SK-N-SH treated with all-trans-retinoic acid at 6 μM for 48 hours (cell line): ENCODE results near the gene CEP164.

ENCODE experiments used
- ARNTL ChIP-seq: fragments of 450-650 bp; formaldehyde crosslinking; IDR thresholded peaks from 2 replicates; pipeline ENCODE4 v1.5.0; 2020; ENCODE audit warnings: low read depth, mild to moderate bottlenecking, moderate library complexity, borderline replicate concordance
- BACH2 ChIP-seq: fragments of 250-450 bp; sonication (Bioruptor Pico); IDR thresholded peaks from 2 replicates; pipeline ENCODE4 v1.9.0; 2021; ENCODE audit warnings: mild to moderate bottlenecking, borderline replicate concordance
- PPARA ChIP-seq: fragments of 250-450 bp; sonication (Bioruptor Pico); IDR thresholded peaks from 2 replicates; pipeline ENCODE4 v1.5.0; 2020; ENCODE audit warnings: mild to moderate bottlenecking, borderline replicate concordance
- RARB ChIP-seq: fragments of 250-450 bp; sonication (Bioruptor Pico); IDR thresholded peaks from 2 replicates; pipeline ENCODE4 v1.8.0; 2021; ENCODE audit warnings: mild to moderate bottlenecking, moderate library complexity
- SNAI2 ChIP-seq: fragments of 250-450 bp; sonication (Bioruptor Pico); IDR thresholded peaks from 2 replicates; pipeline ENCODE4 v1.5.0; 2020; ENCODE audit warnings: mild to moderate bottlenecking, moderate library complexity
- TCF4 ChIP-seq: fragments of 250-450 bp; sonication (Bioruptor Pico); IDR thresholded peaks from 2 replicates; pipeline ENCODE4 v1.8.0; 2021; ENCODE audit warnings: mild to moderate bottlenecking, moderate library complexity, borderline replicate concordance
- TOX ChIP-seq: fragments of 250-450 bp; sonication (Bioruptor Pico); IDR thresholded peaks from 2 replicates; pipeline ENCODE4 v1.8.0; 2021; ENCODE audit warnings: mild to moderate bottlenecking, moderate library complexity, borderline replicate concordance
- ZC3H10 ChIP-seq: fragments of 250-450 bp; sonication (Bioruptor Pico); IDR thresholded peaks from 2 replicates; pipeline ENCODE4 v1.5.1; 2021; ENCODE audit warnings: mild to moderate bottlenecking, moderate library complexity
- ZFP3 ChIP-seq: fragments of 250-450 bp; sonication (Bioruptor Pico); IDR thresholded peaks from 2 replicates; pipeline ENCODE4 v1.5.0; 2020; ENCODE audit warnings: mild to moderate bottlenecking, moderate library complexity
- ZFP30 ChIP-seq: fragments of 450-650 bp; formaldehyde crosslinking; IDR thresholded peaks from 2 replicates; pipeline ENCODE4 v1.5.0; 2022; ENCODE audit warnings: mild to moderate bottlenecking, moderate library complexity
- ZNF8 ChIP-seq: fragments of 450-650 bp; formaldehyde crosslinking; IDR thresholded peaks from 2 replicates; pipeline ENCODE4 v1.5.0; 2020; ENCODE audit warnings: mild to moderate bottlenecking, moderate library complexity
- TF ChIP-seq, protein P1 (sequence below): fragments of 250-450 bp; sonication (Bioruptor Pico); IDR thresholded peaks from 2 replicates; pipeline ENCODE4 v1.8.0; 2020; ENCODE audit warnings: mild to moderate bottlenecking, moderate library complexity, borderline replicate concordance
- TF ChIP-seq, protein P2 (sequence below): fragments of 250-450 bp; sonication (Bioruptor Pico); IDR thresholded peaks from 2 replicates; pipeline ENCODE4 v1.5.1; 2021; ENCODE audit warnings: mild to moderate bottlenecking, moderate library complexity

DNA sequence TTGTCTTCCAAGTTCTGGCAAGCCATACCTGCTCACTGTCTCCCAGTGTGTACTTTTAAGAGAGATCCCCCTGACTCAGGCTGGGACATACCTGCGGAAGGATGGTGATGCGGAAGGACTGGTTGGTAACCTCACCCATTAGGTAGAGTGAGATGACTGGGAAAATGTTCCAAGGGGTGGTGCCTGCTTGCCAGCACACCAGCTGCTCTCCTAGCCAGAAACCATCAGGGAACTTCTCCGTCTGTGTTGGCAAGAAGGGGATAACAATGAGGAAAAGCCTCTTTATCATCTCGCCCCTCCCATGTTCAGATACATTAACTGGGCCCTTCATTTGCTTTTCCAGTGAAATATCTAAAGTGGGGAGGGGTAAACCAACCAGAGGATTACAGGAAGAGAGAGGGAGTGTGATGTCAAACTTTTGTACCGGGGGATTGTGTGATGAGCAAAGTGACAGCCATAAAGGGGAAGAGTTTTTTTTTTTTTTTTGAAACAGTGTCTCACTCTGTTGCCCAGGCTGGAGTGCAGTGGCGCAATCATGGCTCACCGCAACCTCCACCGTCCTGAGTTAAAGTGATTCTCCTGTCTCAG lies 36.8 kb upstream of the CEP164 start, which contains the start of gene BACE1-AS:
- TF ChIP-seq ZFP3 (CRISPR knock-in tag) = no peak
- TF ChIP-seq BACH2 = no peak
- TF ChIP-seq ZFP30 (CRISPR knock-in tag) = no peak
- TF ChIP-seq ARNTL (CRISPR knock-in tag) = no peak
- TF ChIP-seq ZNF8 (CRISPR knock-in tag) = no peak
- TF ChIP-seq TCF4 (CRISPR knock-in tag) = no peak
- no peak for TF ChIP-seq RARB (CRISPR knock-in tag)
- TF ChIP-seq TOX (CRISPR knock-in tag) = no peak
- TF ChIP-seq PPARA = no peak
- TF ChIP-seq, protein P1, sequence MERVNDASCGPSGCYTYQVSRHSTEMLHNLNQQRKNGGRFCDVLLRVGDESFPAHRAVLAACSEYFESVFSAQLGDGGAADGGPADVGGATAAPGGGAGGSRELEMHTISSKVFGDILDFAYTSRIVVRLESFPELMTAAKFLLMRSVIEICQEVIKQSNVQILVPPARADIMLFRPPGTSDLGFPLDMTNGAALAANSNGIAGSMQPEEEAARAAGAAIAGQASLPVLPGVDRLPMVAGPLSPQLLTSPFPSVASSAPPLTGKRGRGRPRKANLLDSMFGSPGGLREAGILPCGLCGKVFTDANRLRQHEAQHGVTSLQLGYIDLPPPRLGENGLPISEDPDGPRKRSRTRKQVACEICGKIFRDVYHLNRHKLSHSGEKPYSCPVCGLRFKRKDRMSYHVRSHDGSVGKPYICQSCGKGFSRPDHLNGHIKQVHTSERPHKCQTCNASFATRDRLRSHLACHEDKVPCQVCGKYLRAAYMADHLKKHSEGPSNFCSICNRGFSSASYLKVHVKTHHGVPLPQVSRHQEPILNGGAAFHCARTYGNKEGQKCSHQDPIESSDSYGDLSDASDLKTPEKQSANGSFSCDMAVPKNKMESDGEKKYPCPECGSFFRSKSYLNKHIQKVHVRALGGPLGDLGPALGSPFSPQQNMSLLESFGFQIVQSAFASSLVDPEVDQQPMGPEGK = no peak
- no peak for TF ChIP-seq SNAI2 (CRISPR knock-in tag)
- TF ChIP-seq, protein P2, sequence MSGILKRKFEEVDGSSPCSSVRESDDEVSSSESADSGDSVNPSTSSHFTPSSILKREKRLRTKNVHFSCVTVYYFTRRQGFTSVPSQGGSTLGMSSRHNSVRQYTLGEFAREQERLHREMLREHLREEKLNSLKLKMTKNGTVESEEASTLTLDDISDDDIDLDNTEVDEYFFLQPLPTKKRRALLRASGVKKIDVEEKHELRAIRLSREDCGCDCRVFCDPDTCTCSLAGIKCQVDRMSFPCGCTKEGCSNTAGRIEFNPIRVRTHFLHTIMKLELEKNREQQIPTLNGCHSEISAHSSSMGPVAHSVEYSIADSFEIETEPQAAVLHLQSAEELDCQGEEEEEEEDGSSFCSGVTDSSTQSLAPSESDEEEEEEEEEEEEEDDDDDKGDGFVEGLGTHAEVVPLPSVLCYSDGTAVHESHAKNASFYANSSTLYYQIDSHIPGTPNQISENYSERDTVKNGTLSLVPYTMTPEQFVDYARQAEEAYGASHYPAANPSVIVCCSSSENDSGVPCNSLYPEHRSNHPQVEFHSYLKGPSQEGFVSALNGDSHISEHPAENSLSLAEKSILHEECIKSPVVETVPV (CRISPR knock-in tag) = no peak
- TF ChIP-seq ZC3H10 = no peak
